GM10266 (cell line): ENCODE results near the gene RBM14.
"Not testable (repeated sequence)": the region's sequence is repeated elsewhere in the genome, so short reads cannot be mapped to it uniquely, and the experiment has no call there.

Experiments used
- DNase-seq: peaks from one replicate; pipeline ENCODE4 v3.0.0; 2012; ENCODE audit errors: extremely low spot score
- TF ChIP-seq, protein P1 (sequence below): IDR thresholded peaks from 2 replicates; pipeline ENCODE4 v1.5.1; 2012; ENCODE audit warnings: mild to moderate bottlenecking, low read depth; ENCODE audit not compliant: control insufficient read depth, insufficient read depth; ENCODE audit errors: missing control alignments

RBM14 gene

DNA sequence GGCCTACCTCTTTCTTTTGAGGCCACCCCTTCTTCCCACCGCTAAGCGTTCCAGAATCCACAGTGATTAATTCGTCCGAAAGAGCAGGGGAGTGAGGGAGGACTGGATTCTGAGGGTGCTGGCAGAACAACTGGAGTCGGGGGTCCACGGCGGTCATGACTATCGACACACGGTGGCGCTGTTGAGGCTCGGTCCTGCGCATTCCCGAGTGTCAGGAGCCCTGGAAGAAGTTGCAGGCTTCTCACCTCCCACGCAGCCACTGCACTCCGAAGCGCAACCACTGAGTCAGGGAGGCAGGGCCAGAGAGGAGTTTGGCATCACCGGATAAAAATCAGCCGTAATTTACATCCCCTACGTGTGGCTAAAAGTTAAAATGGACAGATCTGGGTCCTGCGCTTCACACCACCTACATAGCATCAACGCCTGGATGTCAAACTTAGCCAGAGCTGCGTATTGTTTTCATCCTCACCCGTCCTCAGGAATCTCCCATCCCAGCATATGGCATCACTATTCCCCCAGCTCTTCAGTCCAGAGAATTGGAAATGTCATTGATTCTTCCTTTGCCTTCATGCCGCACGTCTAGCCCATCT is 37.3 kb upstream of the RBM14 start:
- TF ChIP-seq, protein P1, sequence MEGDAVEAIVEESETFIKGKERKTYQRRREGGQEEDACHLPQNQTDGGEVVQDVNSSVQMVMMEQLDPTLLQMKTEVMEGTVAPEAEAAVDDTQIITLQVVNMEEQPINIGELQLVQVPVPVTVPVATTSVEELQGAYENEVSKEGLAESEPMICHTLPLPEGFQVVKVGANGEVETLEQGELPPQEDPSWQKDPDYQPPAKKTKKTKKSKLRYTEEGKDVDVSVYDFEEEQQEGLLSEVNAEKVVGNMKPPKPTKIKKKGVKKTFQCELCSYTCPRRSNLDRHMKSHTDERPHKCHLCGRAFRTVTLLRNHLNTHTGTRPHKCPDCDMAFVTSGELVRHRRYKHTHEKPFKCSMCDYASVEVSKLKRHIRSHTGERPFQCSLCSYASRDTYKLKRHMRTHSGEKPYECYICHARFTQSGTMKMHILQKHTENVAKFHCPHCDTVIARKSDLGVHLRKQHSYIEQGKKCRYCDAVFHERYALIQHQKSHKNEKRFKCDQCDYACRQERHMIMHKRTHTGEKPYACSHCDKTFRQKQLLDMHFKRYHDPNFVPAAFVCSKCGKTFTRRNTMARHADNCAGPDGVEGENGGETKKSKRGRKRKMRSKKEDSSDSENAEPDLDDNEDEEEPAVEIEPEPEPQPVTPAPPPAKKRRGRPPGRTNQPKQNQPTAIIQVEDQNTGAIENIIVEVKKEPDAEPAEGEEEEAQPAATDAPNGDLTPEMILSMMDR: peak; percentile 87
- peak; percentile 86 for DNase-seq

GRCh38 chr11:66580803-66581202 is 35.6 kb upstream of the RBM14 start:
- TF ChIP-seq, protein P1: no peak
- peak; percentile 21 for DNase-seq

- TF ChIP-seq, protein P1: no peak
Measured at GRCh38 chr11:66581261-66581660, 35.2 kb upstream of the RBM14 start.

GRCh38 chr11:66582565-66583147 is 33.8 kb upstream of the RBM14 start:
- not testable (repeated sequence) for DNase-seq

More at GRCh38 chr11:66581261-66581660, 35.2 kb upstream of the RBM14 start:
- DNase-seq: no peak

- not testable (repeated sequence) for DNase-seq
Measured at GRCh38 chr11:66585447-66585846, 31.0 kb upstream of the RBM14 start.

GRCh38 chr11:66586136-66586535 is 30.3 kb upstream of the RBM14 start:
- TF ChIP-seq, protein P1: no peak
- DNase-seq: no peak

- DNase-seq: not testable (repeated sequence)
Measured at GRCh38 chr11:66589315-66589714, 27.1 kb upstream of the RBM14 start.

DNA sequence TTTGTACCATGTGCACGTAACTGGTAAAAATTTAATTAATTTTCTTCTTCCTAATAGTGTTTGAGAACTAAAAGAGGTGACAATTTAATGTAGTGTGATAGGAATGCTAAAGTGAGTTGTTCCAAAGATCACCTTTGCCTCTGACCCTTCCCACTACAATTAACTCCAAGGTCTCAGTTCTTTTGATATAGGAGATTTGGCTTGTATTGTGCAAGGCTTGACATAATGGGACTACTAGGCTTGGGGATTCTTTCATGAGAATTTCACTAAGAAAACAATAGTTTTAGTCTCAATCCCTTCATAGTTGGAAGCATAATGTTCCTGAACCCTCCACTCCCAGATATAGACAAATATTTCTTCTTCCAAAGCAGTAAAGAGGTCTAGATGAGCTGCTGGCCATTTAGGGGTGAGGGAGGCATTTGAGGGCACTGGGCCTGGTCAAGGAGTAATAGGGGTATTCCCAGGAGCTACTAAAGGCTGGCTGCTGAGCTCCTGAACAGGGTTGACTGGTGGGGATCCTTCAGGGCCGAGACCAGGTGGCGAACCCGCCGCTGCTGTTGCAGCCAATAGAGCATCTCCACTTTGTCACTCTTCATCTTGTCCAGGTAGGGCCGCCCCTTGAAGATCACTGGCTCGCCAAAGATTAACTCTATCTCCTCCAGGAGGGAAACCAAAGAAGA is 26.3 kb upstream of the RBM14 start:
- TF ChIP-seq, protein P1: no peak

GRCh38 chr11:66591175-66591574 is 25.3 kb upstream of the RBM14 start:
- TF ChIP-seq, protein P1: no peak

More for the DNA sequence above, 26.3 kb upstream of the RBM14 start:
- DNase-seq: no peak

More at GRCh38 chr11:66591175-66591574, 25.3 kb upstream of the RBM14 start:
- DNase-seq: no peak
